Ovary (tissue), 3 donors: ENCODE data around the gene MGAT5.

Experiments used
- CTCF ChIP-seq, 3 donors: fragments of 450-650 bp in 2 of 3; fragments of 200-600 bp in 1 of 3; IDR thresholded peaks; one replicate each; pipeline versions ENCODE4 v1.5.1 to v1.8.0; 2016 to 2022; ENCODE audit warnings: antibody characterized with exemption in 3 of 3, mild to moderate bottlenecking in 1 of 3
- EP300 ChIP-seq: sonication (generic); formaldehyde crosslinking; IDR thresholded peaks from one replicate; pipeline ENCODE4 v1.6.1; 2017; ENCODE audit warnings: antibody characterized with exemption
- POLR2A ChIP-seq: fragments of 450-650 bp; IDR thresholded peaks from one replicate; pipeline ENCODE4 v1.6.1; 2017; ENCODE audit warnings: antibody characterized with exemption, mild to moderate bottlenecking, moderate library complexity
- donor health status: DM: no; HTN: no; CAD: no.

- TF ChIP-seq CTCF (IDR thresholded peaks at IDR 0.05), result no peak
- no peak for TF ChIP-seq POLR2A
- no peak for TF ChIP-seq EP300
Measured at GRCh38 chr2:134407154-134407890, 153.4 kb downstream of the MGAT5 start.
